HL-60/S4 treated with phorbol 12-myristate 13-acetate at 8.2 ng/mL for 4 days and 3 days (cell line): Measurements from ENCODE around the gene ADGRF5.

Source experiments
- in situ Hi-C: fragments of 300-500 bp; cut with MboI; formaldehyde crosslinking; loops from 2 replicates; pipeline ENCODE4 v1.15.0; 2022; ENCODE audit warnings: low sequenced_read_pairs

ADGRF5 gene, protein sequence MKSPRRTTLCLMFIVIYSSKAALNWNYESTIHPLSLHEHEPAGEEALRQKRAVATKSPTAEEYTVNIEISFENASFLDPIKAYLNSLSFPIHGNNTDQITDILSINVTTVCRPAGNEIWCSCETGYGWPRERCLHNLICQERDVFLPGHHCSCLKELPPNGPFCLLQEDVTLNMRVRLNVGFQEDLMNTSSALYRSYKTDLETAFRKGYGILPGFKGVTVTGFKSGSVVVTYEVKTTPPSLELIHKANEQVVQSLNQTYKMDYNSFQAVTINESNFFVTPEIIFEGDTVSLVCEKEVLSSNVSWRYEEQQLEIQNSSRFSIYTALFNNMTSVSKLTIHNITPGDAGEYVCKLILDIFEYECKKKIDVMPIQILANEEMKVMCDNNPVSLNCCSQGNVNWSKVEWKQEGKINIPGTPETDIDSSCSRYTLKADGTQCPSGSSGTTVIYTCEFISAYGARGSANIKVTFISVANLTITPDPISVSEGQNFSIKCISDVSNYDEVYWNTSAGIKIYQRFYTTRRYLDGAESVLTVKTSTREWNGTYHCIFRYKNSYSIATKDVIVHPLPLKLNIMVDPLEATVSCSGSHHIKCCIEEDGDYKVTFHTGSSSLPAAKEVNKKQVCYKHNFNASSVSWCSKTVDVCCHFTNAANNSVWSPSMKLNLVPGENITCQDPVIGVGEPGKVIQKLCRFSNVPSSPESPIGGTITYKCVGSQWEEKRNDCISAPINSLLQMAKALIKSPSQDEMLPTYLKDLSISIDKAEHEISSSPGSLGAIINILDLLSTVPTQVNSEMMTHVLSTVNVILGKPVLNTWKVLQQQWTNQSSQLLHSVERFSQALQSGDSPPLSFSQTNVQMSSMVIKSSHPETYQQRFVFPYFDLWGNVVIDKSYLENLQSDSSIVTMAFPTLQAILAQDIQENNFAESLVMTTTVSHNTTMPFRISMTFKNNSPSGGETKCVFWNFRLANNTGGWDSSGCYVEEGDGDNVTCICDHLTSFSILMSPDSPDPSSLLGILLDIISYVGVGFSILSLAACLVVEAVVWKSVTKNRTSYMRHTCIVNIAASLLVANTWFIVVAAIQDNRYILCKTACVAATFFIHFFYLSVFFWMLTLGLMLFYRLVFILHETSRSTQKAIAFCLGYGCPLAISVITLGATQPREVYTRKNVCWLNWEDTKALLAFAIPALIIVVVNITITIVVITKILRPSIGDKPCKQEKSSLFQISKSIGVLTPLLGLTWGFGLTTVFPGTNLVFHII (N-terminal part only)

DNA sequence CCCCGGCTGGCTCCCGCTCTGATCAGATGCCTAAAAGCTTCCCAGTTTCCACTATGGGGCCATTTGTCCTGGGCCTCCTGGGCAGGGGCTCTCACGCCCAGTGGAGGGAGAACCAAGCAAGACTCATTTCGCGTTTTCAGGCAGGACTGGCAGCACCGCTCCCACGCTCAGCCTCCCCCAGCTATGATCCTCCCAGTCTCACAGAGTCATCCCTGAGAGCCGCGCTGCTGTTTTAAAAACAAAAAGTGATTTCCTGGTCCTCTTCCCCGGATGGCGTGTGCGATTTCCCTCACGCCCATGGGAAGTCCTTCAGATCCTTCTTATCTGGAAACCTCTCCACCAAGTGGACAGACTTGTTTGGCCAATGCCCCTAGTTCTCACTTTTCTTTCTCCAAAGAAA, at the start of gene ADGRF5:
Gene ADGRF5, minus strand, starts transcription at position 208 of the 400 bp plus-strand sequence. CDS start 15,176 bp downstream, outside the sequence.
- in situ Hi-C loops: no loop called here

DNA sequence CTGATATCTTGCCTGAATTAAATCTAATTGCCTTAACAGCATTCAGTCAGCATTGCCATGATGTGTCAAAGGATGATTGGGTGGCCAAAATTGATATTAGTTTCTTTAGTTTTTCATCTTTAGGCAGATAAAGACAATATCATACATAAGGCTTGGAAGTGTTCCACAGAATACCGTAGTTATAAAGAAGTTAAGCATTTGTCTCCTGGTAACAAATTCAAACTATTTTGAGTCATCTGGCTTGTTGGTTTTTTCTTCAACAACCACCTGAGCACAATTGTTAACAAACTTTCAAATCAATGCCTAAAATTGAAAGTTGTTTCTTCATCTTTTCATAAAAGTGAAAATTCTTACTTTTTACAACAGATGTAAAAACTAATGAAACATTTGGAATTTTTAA, 47.5 kb upstream of the ADGRF5 start:
- in situ Hi-C loops: no loop called here

DNA sequence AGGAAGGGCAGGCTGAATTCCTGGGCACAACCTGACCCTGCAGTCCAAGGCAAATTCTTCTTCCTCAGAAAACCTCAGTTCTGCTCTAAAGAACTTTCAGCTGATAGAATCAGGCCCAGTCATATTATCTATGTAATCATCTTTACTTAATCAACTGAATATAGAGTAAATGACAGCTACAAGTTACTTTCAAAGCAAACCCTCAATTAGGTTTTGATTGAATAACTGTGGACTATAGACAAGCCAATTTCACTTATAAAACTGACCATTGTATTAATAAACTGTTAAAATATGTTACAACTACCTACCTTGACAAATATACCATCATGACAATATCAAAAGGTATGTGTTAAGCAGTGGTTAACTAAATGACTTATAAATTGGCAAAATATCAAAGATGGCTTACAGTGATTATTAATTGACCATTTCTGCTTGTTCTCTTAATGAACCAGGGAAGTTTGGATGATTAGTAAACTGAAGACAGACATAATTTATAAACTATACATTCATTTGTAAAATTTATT, 46.1 kb upstream of the ADGRF5 start:
- in situ Hi-C loops: no loop called here

DNA sequence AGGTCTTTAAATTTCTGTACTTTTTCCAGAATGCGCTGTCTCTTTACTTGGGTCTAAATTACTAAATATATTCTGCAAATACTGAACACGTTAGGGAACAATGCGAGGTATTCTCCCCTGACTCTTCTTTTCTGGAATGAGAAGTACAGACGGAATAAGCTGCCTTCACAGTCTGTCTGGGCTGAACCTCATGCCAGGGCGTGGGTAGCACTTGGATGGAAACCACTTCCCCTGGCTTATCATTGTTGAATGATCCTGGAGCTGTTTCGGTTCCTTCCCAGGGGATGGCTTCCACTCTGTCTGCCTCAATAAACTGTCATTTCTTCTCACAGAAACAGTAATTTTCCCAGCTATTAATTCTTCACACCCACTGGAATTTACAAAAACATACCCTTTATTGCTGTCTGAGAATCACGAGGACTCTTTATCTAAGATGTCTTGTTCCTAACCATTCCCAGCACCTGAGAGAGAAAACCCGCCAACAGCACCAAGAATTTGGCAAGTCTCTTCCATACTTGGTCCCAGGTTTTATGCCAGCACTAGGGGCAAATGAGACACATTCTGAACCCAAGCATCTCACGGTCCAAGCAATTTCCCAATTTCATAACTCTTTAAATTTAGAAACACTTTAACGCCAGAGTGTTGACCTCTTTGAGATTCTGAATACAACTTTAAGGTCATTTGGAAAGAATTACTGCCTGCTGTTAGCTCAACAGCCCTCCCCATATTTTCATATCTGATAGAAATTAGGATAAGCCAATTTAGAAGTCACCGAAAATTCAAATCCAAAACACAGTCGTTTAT, 43.2 kb upstream of the ADGRF5 start:
- in situ Hi-C loops: no loop called here

DNA sequence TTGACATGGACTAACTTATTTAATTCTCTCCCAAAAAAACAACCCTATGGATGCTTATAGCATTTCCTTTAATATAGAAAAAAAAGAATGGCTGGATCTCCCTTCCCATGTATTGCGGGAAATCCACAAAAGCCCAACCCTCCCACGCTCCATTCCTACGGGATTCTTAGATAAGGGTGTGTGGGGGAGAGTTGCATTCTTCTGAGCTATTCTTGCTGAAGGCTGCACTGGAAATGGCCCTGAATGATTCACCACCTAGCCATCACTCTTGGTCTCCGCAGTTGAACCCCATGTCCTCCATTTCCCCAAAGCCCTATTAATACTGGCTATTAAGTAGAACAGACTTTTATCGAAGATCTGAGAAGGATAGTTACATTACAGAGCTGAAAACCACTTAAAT, 41.9 kb upstream of the ADGRF5 start:
- in situ Hi-C loops: no loop called here

DNA sequence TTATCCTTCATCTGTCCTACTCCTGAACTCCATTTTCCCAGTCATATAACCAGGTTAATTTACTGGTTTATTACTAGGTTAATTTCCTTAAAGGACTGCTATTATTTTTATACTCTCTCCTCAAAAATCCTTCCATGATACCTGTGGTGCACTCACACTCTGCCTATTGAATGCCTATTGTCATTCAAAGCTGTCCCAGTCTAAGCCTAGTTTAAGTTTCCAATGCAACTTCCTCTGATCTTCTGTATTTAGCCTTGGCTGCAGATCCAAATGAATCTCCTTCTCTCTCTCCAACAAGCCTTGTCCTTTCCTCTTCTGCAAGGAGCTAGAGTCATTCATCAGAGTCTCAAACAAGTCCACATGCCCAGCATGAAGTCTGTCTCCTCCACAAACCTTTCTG, 41.3 kb upstream of the ADGRF5 start:
- in situ Hi-C loops: no loop called here

DNA sequence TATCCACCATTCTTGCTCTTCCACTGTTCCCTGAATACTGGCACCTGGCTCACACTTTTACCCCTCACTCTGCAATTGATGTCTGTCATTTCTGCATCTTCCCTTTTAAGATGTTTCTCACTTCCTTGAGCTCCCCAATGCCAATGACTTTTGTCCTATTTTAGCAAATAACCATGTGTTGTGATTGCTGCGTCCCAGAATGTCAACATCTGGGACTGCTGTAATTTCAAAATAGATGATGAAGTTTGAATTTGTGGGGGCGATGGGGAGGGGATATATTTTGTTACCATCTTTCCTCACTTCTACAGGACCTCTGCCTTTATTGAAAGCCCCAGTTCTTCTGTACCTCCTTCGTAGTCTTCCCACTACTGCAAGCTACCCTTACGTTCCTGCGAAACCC, 40.0 kb upstream of the ADGRF5 start:
- in situ Hi-C loops: no loop called here

DNA sequence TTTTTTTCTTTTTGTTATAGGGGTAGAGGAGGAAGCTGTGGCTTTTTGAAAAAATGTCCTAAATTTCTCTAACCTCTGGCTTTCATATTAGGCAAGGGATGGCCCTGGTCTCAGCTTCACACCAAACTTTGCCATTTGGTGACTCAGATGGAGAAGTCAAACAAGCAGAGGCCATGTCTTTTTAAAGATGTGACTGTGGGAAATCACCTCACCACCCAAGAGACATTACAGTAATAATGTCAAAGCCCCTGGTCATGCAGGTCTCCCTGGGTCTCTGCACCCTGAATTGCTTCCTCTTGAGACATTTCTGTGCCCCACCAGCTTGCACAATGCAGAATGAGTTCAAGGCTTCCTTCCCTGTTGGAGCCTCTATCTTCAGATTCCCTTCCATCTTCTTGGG, 39.5 kb upstream of the ADGRF5 start:
- in situ Hi-C loops: no loop called here

DNA sequence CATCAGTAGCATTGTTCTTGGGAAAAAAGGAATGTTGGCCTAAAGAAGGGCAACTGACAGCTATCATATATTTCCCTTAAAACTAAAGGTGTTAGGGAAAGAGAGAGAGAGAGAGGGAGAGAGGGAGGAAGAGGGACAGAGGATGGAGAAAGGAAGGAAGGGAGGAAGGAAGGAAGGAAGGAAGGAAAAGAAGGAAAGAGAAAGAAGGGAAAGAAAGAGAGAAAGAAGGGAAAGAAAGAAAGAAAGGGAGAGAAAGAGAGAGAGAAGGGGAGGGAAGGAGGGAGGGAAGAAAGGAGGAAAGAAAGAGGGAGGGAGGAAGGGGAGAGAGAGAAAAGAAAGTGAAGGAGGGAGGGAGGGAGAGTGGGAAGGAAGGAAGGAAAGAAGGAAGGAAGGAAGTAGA, 37.7 kb upstream of the ADGRF5 start:
- in situ Hi-C loops: no loop called here

DNA sequence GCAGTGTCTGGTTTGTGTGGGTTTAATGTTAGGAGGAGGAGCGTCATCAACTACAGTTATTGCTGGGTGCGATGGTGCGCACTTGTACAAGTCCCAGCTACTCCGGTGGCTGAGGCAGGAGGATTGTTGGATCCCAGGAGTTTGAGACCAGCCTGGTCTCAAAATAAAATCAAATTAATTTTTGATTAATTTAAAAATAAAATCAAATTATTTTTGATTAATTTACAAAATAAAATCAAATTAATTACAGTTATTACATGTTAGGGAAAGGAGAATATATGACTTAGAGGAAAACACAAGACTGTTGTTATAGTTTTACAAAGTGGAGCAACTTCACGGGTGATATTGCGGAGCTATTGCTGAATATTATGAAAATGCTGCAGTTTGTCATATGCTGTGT, 34.7 kb upstream of the ADGRF5 start:
- in situ Hi-C loops: no loop called here

DNA sequence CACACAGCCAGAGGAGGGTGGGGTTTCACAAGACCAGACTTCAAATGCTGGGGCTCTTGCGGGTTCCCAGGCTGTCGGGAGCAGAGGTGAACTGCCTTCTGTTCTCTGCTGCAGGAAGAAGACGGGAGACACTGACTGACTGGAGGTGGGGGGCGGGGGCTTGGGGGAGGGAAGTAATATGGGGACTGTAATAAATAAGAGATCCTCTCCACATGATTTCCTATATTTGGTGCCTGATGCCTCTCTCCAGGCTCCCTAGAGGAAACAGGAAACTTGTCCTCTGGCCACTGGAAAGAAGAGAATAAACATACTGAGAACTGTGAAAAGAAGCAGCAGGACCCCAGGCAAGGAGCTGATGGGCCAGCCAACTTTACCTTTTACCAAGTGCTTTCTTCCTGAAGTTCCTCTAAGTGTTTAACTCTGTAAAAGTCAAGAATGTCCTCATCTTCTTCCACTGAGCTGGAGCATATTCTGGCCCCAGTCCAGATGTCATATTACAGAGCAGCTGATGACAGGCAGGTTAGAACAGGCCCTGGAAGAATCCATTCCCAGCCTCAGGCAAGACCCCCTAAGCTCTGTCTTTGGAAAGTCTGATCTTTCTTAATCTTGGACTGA, 33.2 kb upstream of the ADGRF5 start:
- in situ Hi-C loops: no loop called here

DNA sequence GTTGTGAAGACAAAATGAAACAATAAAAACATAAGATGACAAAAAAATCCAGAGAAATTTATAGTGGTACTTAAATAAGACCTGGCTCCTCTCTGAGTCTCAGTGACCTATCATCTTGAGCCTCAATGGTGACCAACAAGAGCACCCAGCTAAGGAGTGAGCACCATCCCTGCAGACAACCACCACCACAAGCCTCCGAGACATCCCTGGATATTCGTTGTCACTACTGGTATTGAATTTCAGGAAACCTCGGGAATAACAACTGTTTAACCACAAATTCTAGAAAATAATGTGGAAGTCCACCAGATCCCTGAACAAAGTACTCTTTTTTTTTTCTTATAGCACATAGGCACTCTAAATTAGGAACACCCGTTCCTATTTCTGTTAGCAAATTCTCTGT, 32.2 kb upstream of the ADGRF5 start:
- in situ Hi-C loops: no loop called here

DNA sequence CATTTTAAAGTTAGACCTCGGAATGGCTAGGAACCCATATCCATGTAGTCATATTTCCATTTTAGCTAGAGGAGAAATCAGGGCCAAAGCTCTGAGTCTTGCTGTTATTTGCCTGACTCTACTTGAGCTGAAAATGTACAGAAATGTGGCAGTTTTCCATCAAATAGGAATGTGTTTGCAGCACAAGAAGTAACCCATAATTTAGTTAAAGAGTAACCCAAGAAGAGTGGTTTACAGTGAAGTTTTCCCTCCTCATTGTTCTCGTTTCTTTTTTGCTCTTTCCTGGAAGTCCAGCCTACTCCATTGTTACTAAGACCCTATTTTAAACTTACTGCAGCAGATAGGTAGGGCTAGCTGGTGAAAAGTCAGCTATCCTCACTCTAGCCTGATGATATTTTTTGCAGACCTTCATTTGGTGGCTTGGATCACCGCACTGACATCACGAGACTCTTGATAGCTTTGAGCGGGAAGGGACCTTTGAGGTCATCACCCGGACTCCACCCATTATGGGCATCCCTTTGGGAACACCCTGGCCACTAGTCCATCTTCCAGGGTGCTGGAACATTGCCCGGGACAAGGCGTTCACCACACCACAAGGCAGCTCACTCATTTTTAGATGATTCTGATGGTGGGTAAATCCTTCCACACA, 28.0 kb upstream of the ADGRF5 start:
- in situ Hi-C loops: no loop called here

DNA sequence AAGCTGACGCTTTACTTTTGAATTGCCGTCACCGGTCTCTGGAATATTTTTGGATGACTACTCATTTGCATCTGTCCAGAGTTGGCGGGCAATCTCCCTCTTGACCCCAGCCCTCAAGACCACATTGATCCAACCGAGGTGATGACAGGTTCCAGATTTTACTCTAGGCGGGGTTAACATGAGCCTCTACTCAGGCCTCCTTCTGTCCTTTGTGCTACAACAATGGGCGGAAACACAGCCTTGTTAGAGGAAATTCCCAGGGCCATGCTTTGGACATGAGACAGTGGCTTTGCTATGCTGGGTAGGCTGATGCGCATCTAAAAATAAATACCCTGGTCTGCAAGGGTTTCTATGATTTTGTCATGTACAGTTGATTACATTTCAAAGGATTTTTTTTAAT, 27.0 kb upstream of the ADGRF5 start:
- in situ Hi-C loops: no loop called here

DNA sequence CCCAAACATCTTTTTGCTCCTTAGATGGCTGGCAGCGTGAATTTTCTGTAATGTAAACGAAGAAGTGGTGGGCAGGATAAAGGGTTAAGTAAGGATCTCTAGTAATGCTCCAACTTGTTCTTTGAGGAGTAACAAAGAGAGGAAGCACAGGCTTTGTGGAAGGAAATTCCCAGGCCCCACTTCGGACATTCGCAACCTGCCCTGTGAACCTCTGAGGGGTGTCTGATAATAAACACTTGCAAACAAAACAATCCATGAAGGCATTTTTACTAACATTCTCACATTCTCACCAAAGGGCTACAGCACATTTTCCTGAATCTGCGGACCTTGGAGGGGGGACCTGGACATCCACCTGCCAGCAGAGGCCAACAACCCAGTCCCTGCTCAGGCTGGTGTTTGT, 25.8 kb upstream of the ADGRF5 start:
- in situ Hi-C loops: no loop called here

DNA sequence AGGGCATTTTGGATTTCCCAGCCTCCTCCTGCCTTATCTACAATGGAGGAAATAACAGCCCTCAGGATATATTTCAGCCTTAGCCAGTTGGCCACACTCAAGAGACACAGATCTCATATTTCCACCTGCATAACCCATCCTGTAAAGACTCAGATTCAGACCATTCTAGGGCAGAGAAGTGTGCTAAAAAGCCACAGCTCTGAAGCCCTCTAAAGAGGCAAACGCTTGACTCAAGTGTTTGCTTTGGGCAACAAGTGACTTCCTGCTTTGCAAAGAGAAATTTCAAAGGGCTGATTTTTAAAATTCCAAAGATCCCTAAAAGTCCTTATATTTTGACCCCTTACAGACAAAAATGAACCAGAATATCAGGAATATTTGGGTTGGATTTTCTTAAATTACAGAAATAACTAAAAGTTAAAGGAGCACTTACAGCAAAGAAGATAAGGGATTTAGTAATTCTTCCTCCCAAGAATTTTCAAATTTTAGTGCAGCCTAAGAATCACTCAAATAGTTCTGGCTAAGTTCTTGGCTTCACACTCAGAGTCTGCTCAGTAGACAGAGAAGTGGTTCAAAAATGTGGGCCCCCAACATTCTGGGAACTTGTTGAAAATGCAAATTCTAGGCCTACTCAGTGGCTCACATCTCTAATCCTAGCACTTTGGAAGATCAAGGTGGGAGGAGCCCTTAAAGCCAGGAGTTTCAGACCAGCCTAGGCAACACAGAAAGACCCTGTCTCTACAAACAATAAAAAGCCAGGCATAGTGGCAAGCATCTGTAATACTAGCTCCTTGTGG, 18.9 kb upstream of the ADGRF5 start:
- in situ Hi-C loops: no loop called here

DNA sequence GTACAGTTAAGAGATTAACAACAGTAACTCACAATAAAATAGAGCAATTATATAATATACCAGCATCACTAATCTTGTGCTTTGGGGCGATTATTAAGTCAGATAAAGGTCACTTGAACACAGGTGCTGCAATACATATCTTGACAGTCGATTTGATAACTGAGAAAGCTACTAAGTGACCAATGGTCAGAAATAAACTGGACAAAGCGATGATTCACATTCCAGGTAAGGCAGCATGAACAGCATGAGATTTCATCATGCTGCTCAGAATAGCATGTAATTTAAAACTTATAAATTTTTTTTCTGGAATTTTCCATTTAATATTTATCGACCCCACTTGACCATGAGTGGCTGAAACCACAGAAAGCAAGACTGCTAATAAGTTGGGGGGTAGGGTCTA, 15.9 kb upstream of the ADGRF5 start:
- in situ Hi-C loops: no loop called here

DNA sequence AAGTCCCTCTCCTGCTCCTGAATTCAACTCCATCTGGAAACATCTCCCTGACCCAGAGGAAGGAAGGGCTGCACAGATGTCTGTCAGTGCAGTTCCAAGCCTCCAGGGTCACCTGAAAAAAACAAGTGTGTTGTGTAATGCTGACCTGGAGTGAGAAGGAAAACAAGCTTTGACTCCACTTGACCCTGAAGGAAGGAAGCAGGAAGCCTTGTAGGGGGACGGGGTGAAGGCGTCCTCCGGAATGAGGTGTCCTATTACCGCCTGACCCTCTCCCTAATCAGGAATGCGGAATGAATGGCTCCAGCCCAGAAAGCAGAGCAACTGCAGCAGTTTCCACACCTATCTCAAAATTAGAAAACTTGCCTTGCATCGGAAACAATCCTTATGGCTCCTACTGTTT, 13.9 kb upstream of the ADGRF5 start:
- in situ Hi-C loops: no loop called here

DNA sequence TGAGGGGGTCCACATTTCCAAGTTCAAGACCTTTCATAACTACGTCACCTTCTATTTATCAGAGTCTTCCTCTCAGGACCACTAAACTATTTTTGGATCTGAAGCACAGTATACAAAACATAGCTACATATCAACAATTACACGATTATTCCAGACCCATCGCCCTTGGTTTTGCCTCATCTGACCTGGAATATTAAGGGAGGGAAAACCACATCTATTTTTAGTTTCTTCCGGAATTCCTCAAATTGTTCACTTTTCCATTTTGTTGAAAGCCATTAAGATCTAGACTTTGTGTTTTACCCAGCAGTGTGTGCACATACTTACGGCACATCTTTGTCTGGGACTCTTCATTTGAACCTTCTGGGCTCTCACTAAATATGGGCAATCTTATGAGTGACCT, 12.0 kb upstream of the ADGRF5 start:
- in situ Hi-C loops: no loop called here
